Thyroid gland (tissue), 4 donors: ENCODE results near the gene STUM.

Source experiments
- CTCF ChIP-seq, 6 experiments: fragments of 200-600 bp in 3 of 6; fragments of 450-650 bp in 3 of 6; sonication (generic) in 3 of 6; IDR thresholded peaks; one replicate each; pipeline ENCODE4 v1.5.1; 2016 to 2019; ENCODE audit warnings: antibody characterized with exemption in 6 of 6, mild to moderate bottlenecking in 2 of 6, inconsistent platforms in 1 of 6, moderate library complexity in 1 of 6
- POLR2A ChIP-seq, 2 donors: fragments of 450-650 bp; IDR thresholded peaks; one replicate each; pipeline ENCODE4 v1.6.1; 2017; ENCODE audit warnings: antibody characterized with exemption in 2 of 2, mild to moderate bottlenecking in 2 of 2, moderate library complexity in 1 of 2

GRCh38 chr1:226646026-226646869, 97.7 kb downstream of the STUM start:
- TF ChIP-seq POLR2A (IDR thresholded peaks at IDR 0.05) (no peak), CTCF (IDR thresholded peaks at IDR 0.05) (no peak)
